HepG2 (cell line): ENCODE results near the gene OSCP1. TPM values are rescaled to one million over a fixed set of nuclear protein-coding genes. Genes with fewer than 3 reads are reported as not detected.

ENCODE experiments used
- ATM ChIP-seq: fragments of 450-650 bp; IDR thresholded peaks from 2 replicates; pipeline ENCODE4 v1.7.1; 2017; ENCODE audit warnings: mild to moderate bottlenecking, borderline replicate concordance
- CBX2 ChIP-seq, 2 experiments: fragments of 200-600 bp in 1 of 2; sonication (generic); formaldehyde crosslinking in 1 of 2; IDR thresholded peaks; 2 replicates each; pipeline versions ENCODE4 v1.7.0 to v1.8.1; 2018 to 2022; ENCODE audit warnings: low read depth in 2 of 2, low read length in 1 of 2, mild to moderate bottlenecking in 1 of 2, missing genetic modification reagents in 1 of 2
- FOSL1 ChIP-seq: sonication (generic); formaldehyde crosslinking; IDR thresholded peaks from 2 replicates; pipeline ENCODE4 v1.9.0; 2021; ENCODE audit warnings: missing genetic modification reagents, borderline replicate concordance
- GABPB1 ChIP-seq: IDR thresholded peaks from 2 replicates; pipeline ENCODE4 v1.6.1; 2016; ENCODE audit warnings: mild to moderate bottlenecking, missing genetic modification reagents, moderate library complexity, missing compliant biosample characterization
- GTF2F1 ChIP-seq: fragments of 150-350 bp; IDR thresholded peaks from 2 replicates; pipeline ENCODE4 v1.6.1; 2014; ENCODE audit warnings: low read length
- JUND ChIP-seq: sonication (generic); formaldehyde crosslinking; IDR thresholded peaks from 2 replicates; pipeline ENCODE4 v1.8.0; 2022; ENCODE audit warnings: mild to moderate bottlenecking, missing genetic modification reagents
- MED1 ChIP-seq: sonication (generic); formaldehyde crosslinking; IDR thresholded peaks from 2 replicates; pipeline ENCODE4 v1.4.0; 2020; ENCODE audit warnings: missing genetic modification reagents
- MIXL1 ChIP-seq: IDR thresholded peaks from 2 replicates; pipeline ENCODE4 v1.6.1; 2016
- MNT ChIP-seq: fragments of 450-650 bp; IDR thresholded peaks from 2 replicates; pipeline ENCODE4 v1.6.1; 2016
- MTF1 ChIP-seq: sonication (generic); formaldehyde crosslinking; IDR thresholded peaks from 2 replicates; pipeline ENCODE4 v1.5.0; 2020; ENCODE audit warnings: missing genetic modification reagents
- SP5 ChIP-seq: IDR thresholded peaks from 2 replicates; pipeline ENCODE4 v1.6.1; 2016; ENCODE audit warnings: low read depth, borderline replicate concordance
- TARDBP ChIP-seq: sonication (generic); formaldehyde crosslinking; IDR thresholded peaks from 2 replicates; pipeline ENCODE4 v1.8.0; 2022; ENCODE audit warnings: mild to moderate bottlenecking, missing genetic modification reagents
- TCF7L2 ChIP-seq: IDR thresholded peaks from 2 replicates; pipeline ENCODE4 v1.6.1; 2011; ENCODE audit warnings: mild to moderate bottlenecking, low read depth, low read length, moderate library complexity
- TSC22D2 ChIP-seq: sonication (generic); formaldehyde crosslinking; IDR thresholded peaks from 2 replicates; pipeline ENCODE4 v1.5.1; 2020; ENCODE audit warnings: missing genetic modification reagents, mild to moderate bottlenecking, borderline replicate concordance
- ZBTB38 ChIP-seq: sonication (generic); formaldehyde crosslinking; IDR thresholded peaks from 2 replicates; pipeline ENCODE4 v1.5.1; 2020; ENCODE audit warnings: mild to moderate bottlenecking, missing genetic modification reagents
- ZBTB7A ChIP-seq: sonication (generic); formaldehyde crosslinking; IDR thresholded peaks from 2 replicates; pipeline ENCODE4 v1.8.0; 2022; ENCODE audit warnings: mild to moderate bottlenecking, missing genetic modification reagents
- ZFP90 ChIP-seq: sonication (generic); formaldehyde crosslinking; IDR thresholded peaks from 2 replicates; pipeline ENCODE4 v1.8.0; 2022; ENCODE audit warnings: missing genetic modification reagents, mild to moderate bottlenecking, inconsistent platforms, borderline replicate concordance
- ZFX ChIP-seq: sonication (generic); formaldehyde crosslinking; IDR thresholded peaks from 2 replicates; pipeline ENCODE4 v1.4.0; 2020; ENCODE audit warnings: mild to moderate bottlenecking, low read depth, missing genetic modification reagents, moderate library complexity
- ZNF234 ChIP-seq: sonication (generic); formaldehyde crosslinking; conservative IDR thresholded peaks from 2 replicates; pipeline ENCODE4 v1.5.1; 2020; ENCODE audit warnings: mild to moderate bottlenecking, missing genetic modification reagents
- ZNF253 ChIP-seq: sonication (generic); formaldehyde crosslinking; IDR thresholded peaks from 2 replicates; pipeline ENCODE4 v1.8.0; 2022; ENCODE audit warnings: mild to moderate bottlenecking, missing genetic modification reagents, borderline replicate concordance
- ZNF264 ChIP-seq: sonication (generic); formaldehyde crosslinking; IDR thresholded peaks from 2 replicates; pipeline ENCODE4 v1.4.0; 2020; ENCODE audit warnings: missing genetic modification reagents
- ZNF326 ChIP-seq: sonication (generic); formaldehyde crosslinking; IDR thresholded peaks from 2 replicates; pipeline ENCODE4 v1.4.0; 2020; ENCODE audit warnings: missing genetic modification reagents, borderline replicate concordance
- ZNF331 ChIP-seq: sonication (generic); formaldehyde crosslinking; IDR thresholded peaks from 2 replicates; pipeline ENCODE4 v1.4.0; 2020; ENCODE audit warnings: missing genetic modification reagents
- ZNF501 ChIP-seq: sonication (generic); formaldehyde crosslinking; IDR thresholded peaks from 2 replicates; pipeline ENCODE4 v1.5.1; 2020; ENCODE audit warnings: mild to moderate bottlenecking, moderate library complexity, missing genetic modification reagents
- ZNF7 ChIP-seq: IDR thresholded peaks from 2 replicates; pipeline ENCODE4 v1.6.1; 2016; ENCODE audit warnings: missing biosample characterization, missing genetic modification reagents
- ZNF773 ChIP-seq: sonication (generic); formaldehyde crosslinking; IDR thresholded peaks from 2 replicates; pipeline ENCODE4 v1.4.0; 2020; ENCODE audit warnings: missing genetic modification reagents, borderline replicate concordance
- ZNF816 ChIP-seq: sonication (generic); formaldehyde crosslinking; IDR thresholded peaks from 2 replicates; pipeline ENCODE4 v1.8.0; 2022; ENCODE audit warnings: missing genetic modification reagents, mild to moderate bottlenecking, borderline replicate concordance
- ZNF841 ChIP-seq: sonication (generic); formaldehyde crosslinking; IDR thresholded peaks from 2 replicates; pipeline ENCODE4 v1.8.1; 2023; ENCODE audit warnings: missing genetic modification reagents, borderline replicate concordance
- ZSCAN22 ChIP-seq: sonication (generic); formaldehyde crosslinking; IDR thresholded peaks from 2 replicates; pipeline ENCODE4 v1.4.0; 2020; ENCODE audit warnings: mild to moderate bottlenecking, missing genetic modification reagents
- polyA plus RNA-seq, 8 experiments: library from polyadenylated mRNA; depleted of rRNA in 3 of 8; stranded (reverse) in 7 of 8; unstranded in 1 of 8; fragments of >200 nt; fragmentation: Illumina TruSeq in 4 of 8; extraction: Trizol in 4 of 8; gene quantifications; 2 replicates each; pipeline versions ENCODE4 v1.2.1 to v1.2.3, GENCODE V29; 2011 to 2016; ENCODE audit warnings: low read depth in 4 of 8, missing spikeins in 1 of 8, mixed read lengths in 1 of 8; ENCODE audit not compliant: insufficient read depth in 1 of 8
- total RNA-seq, 5 experiments: library from RNA; depleted of rRNA; stranded (reverse); fragments of >200 nt; fragmentation: Illumina TruSeq; extraction: Trizol; gene quantifications; 2 replicates each; pipeline ENCODE4 v1.2.3, GENCODE V29; 2016; ENCODE audit warnings: low read depth in 1 of 5
- TF ChIP-seq, protein P1 (sequence below): sonication (generic); formaldehyde crosslinking; IDR thresholded peaks from 2 replicates; pipeline ENCODE4 v1.9.0; 2022; ENCODE audit warnings: low read depth, missing genetic modification reagents

OSCP1 gene
- total and polyA plus RNA-seq, 2 of the 13 experiments (the other 11 are each of a cell fraction or from before 2014, with no cell fraction given), result 0.60 to 0.84 TPM

DNA sequence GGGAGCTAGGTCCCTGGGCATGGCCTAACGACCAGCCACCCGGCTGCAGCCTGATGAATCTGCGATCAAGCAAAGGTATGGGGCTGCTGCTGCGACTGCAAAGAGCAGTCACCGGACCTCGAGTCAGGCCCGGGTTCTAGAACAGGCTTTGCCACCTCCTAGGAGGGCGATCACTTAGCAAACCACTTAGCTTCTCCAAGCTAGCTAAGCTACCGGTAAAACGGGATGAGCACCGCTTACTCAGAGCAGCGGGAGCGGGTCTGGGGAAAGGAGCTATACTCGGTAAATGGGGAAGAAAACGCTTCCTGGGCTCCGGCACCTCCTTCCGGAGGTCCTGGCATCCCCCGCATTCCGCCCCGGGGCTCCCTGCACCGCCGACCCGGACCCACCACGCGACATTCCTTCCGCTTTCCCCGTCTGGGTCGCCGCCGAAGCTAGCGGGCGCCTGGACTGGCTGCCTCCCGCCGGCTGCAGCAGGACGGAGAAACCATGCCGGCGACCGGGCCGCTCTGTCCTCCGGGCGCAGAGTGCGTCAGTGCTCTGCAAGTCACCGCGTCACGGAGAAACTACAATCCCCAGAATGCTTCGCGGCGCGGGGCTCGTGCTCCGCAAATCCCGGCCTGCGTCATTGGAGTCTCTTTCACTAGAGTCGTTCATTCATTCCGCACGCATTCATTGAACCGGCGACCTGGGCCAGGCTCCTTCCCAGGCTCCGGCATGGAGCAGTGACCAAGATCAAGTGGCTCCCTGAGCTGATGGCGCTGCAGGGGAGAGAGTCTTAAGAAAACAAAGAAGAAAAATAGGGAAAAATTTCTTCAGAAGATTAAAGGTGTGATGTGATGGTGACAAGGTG, 52.6 kb downstream of the OSCP1 start, which contains the start of gene LSM10 (continued):
- TF ChIP-seq FOSL1, result peak; percentile 15; the same call in 1 of the 2 replicates
- TF ChIP-seq GTF2F1, result no peak
- 0 out of 2 replicates have a peak, but pooled peaks have one; percentile 41 for TF ChIP-seq ZNF331
- TF ChIP-seq ZNF7 (CRISPR knock-in tag), result no peak
- peak; percentile 86 for TF ChIP-seq ZNF501 (CRISPR knock-in tag)
- TF ChIP-seq JUND (CRISPR knock-in tag), result no peak
- peak; percentile 91 for TF ChIP-seq ZFX
- no peak for TF ChIP-seq ZBTB7A (CRISPR knock-in tag)
- TF ChIP-seq MTF1 (CRISPR knock-in tag), result peak; percentile 67; the same call in 1 of the 2 replicates
- no peak for TF ChIP-seq ZNF816 (CRISPR knock-in tag)
- peak; percentile 86; the same call in 1 of the 2 replicates for TF ChIP-seq ZNF773
- no peak for TF ChIP-seq MIXL1 (CRISPR knock-in tag)
- peak; percentile 79; the same call in 1 of the 2 replicates for TF ChIP-seq ZNF264 (CRISPR knock-in tag)
- TF ChIP-seq ATM, result no peak
- TF ChIP-seq SP5 (CRISPR knock-in tag), result no peak
- no peak for TF ChIP-seq ZSCAN22
- TF ChIP-seq ZNF253, result no peak
- 0 out of 2 replicates have a peak, but pooled peaks have one; percentile 22 for TF ChIP-seq TARDBP (CRISPR knock-in tag)
- TF ChIP-seq ZNF234, result no peak
- TF ChIP-seq ZBTB38 (CRISPR knock-in tag), result peak; percentile 43; the same call in 1 of the 2 replicates
- no peak for TF ChIP-seq TCF7L2
- TF ChIP-seq MNT, result peak; percentile 52
- peak; percentile 93; the same call in 1 of the 2 replicates for TF ChIP-seq ZFP90 (CRISPR knock-in tag)
- TF ChIP-seq CBX2 (IDR thresholded peaks at IDR 0.05; ENCODE audit: low read depth, low read length), result no peak
- TF ChIP-seq CBX2 (CRISPR knock-in tag; IDR thresholded peaks at IDR 0.05; ENCODE audit: low read depth), result no peak
- TF ChIP-seq TSC22D2 (CRISPR knock-in tag), result no peak
- TF ChIP-seq, protein P1, sequence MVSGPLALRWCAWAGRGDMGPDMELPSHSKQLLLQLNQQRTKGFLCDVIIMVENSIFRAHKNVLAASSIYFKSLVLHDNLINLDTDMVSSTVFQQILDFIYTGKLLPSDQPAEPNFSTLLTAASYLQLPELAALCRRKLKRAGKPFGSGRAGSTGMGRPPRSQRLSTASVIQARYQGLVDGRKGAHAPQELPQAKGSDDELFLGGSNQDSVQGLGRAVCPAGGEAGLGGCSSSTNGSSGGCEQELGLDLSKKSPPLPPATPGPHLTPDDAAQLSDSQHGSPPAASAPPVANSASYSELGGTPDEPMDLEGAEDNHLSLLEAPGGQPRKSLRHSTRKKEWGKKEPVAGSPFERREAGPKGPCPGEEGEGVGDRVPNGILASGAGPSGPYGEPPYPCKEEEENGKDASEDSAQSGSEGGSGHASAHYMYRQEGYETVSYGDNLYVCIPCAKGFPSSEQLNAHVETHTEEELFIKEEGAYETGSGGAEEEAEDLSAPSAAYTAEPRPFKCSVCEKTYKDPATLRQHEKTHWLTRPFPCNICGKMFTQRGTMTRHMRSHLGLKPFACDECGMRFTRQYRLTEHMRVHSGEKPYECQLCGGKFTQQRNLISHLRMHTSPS (CRISPR knock-in tag), result no peak
- TF ChIP-seq GABPB1 (CRISPR knock-in tag), result peak; percentile 90
- TF ChIP-seq ZNF841 (CRISPR knock-in tag), result no peak
- TF ChIP-seq MED1 (CRISPR knock-in tag), result peak; percentile 67
- no peak for TF ChIP-seq ZNF326 (CRISPR knock-in tag)
